DLD1 (cell line): ENCODE results near the gene CMIP.

Source experiments
- in situ Hi-C: cut with HindIII; loops from 2 replicates; pipeline ENCODE4 v1.10.0; 2017; ENCODE audit warnings: low sequenced_read_pairs

Gene CMIP

GRCh38 chr16:81445966-81446906, 1.6 kb downstream of the CMIP start:
- in situ Hi-C loops: no loop called here

GRCh38 chr16:81446907-81447268, 2.3 kb downstream of the CMIP start:
- in situ Hi-C loops: no loop called here

- in situ Hi-C loops: no loop called here
These were observed 2.9 kb downstream of the CMIP start for GRCh38 chr16:81447383-81448101.

- in situ Hi-C loops: no loop called here
These were observed 3.8 kb downstream of the CMIP start for GRCh38 chr16:81448154-81449131.

GRCh38 chr16:81449241-81449640, 4.6 kb downstream of the CMIP start:
- in situ Hi-C loops: no loop called here

GRCh38 chr16:81449899-81450608, 5.4 kb downstream of the CMIP start:
- in situ Hi-C loops: loop anchor here (5.0 kb wide), 1 partner anchor 207 kb away; no protein-coding TSS in a partner anchor

- in situ Hi-C loops: loop anchor here (5.0 kb wide), 1 partner anchor 206 kb away; no protein-coding TSS in a partner anchor
These were observed 6.3 kb downstream of the CMIP start for GRCh38 chr16:81450783-81451491.

- in situ Hi-C loops: loop anchor here (5.0 kb wide), 1 partner anchor 205 kb away; no protein-coding TSS in a partner anchor
These were observed 7.4 kb downstream of the CMIP start for GRCh38 chr16:81451753-81452680.

GRCh38 chr16:81453091-81453728, 8.6 kb downstream of the CMIP start:
- in situ Hi-C loops: loop anchor here (5.0 kb wide), 1 partner anchor 204 kb away; no protein-coding TSS in a partner anchor

GRCh38 chr16:81454044-81454443, 9.4 kb downstream of the CMIP start:
- in situ Hi-C loops: loop anchor here (5.0 kb wide), 1 partner anchor 203 kb away; no protein-coding TSS in a partner anchor

GRCh38 chr16:81455006-81455405, 10.4 kb downstream of the CMIP start:
- in situ Hi-C loops: no loop called here

GRCh38 chr16:81455720-81456494, 11.3 kb downstream of the CMIP start:
- in situ Hi-C loops: no loop called here

GRCh38 chr16:81456523-81457325, 12.1 kb downstream of the CMIP start:
- in situ Hi-C loops: no loop called here

- in situ Hi-C loops: no loop called here
These were observed 12.9 kb downstream of the CMIP start for GRCh38 chr16:81457326-81458133.

- in situ Hi-C loops: no loop called here
These were observed 13.6 kb downstream of the CMIP start for GRCh38 chr16:81458149-81458669.
